GM19239 (cell line): ENCODE data around the gene RIN3.

ENCODE experiments used
- DNase-seq: peaks from one replicate; pipeline ENCODE4 v3.0.0; 2011; ENCODE audit warnings: low spot score; ENCODE audit not compliant: insufficient read length
- FAIRE-seq: peaks from 2 replicates; lab custom pipeline; 2011; peaks lifted over from hg19 to GRCh38; lab: Jason Lieb, UNC

RIN3 gene

DNA sequence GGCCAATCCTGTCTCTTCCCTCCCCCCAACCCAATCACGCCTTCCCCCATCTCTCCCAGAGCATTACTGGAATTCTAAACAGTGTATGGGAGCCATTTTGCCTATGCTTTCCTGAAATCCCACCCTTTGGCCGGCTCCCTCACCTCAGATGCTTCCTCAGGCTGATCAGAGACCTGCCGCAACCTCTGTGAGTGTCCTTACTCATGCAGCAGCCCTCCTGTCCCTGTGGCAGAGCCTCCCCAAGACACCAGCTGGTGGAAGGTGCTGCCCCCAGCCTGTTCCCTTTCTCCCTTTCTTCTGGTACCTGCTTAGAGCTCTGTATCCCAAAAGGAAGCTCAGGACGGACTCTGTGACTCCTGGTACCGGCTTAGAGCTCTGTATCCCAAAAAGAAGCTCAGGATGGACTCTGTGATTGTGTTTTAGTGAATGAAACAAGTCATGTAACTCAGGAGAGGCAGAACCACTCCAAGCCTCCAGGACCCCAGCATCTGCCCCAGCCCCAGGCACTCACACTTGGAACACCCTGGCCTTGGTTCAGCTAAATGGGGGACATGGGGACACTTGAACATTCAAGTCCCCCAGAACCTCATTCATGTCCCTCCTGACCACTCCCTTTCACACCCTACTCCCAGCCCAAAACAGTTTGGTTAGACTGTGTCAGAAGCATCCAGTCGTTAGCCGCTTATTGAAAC lies 29.3 kb upstream of the RIN3 start:
- no peak for DNase-seq

GRCh38 chr14:92486881-92487280 lies 26.7 kb upstream of the RIN3 start:
- no peak for DNase-seq
- no peak for FAIRE-seq

More for the DNA sequence above, 29.3 kb upstream of the RIN3 start:
- FAIRE-seq, result no peak

GRCh38 chr14:92487513-92488133 lies 26.0 kb upstream of the RIN3 start:
- DNase-seq (no peak), FAIRE-seq (no peak)

- FAIRE-seq, result no peak
Measured at GRCh38 chr14:92489394-92490238, 24.0 kb upstream of the RIN3 start.

GRCh38 chr14:92490239-92490959 lies 23.2 kb upstream of the RIN3 start:
- DNase-seq (no peak), FAIRE-seq (no peak)

More at GRCh38 chr14:92489394-92490238, 24.0 kb upstream of the RIN3 start:
- no peak for DNase-seq

- FAIRE-seq (no peak), DNase-seq (no peak)
Measured at GRCh38 chr14:92491782-92492181, 21.8 kb upstream of the RIN3 start.

GRCh38 chr14:92492258-92492657 lies 21.3 kb upstream of the RIN3 start:
- DNase-seq (no peak), FAIRE-seq (no peak)

GRCh38 chr14:92493024-92493423 lies 20.6 kb upstream of the RIN3 start:
- DNase-seq, result no peak
- FAIRE-seq, result no peak

DNA sequence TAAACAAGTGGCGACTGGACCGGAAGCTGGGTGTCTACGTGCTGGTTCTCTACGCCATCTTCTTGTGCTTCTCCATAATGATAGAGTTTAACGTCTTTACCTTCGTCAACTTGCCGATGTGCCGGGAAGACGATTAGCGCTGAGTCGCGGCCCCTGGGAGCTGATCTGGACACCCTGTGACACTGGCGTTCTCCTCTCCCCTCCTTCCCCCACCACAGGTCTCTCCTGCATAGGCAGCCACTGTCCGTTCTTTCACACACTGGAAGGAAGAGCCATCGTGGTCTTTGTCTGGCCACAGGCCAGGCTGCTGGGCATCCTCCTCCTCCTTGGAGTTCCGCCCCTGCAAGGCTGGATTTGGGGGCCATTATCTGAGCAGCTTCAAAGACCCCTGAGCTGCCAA lies 20.1 kb upstream of the RIN3 start:
- DNase-seq (no peak), FAIRE-seq (no peak)

GRCh38 chr14:92494512-92494911 lies 19.1 kb upstream of the RIN3 start:
- no peak for DNase-seq
- FAIRE-seq, result peak; percentile 80

DNA sequence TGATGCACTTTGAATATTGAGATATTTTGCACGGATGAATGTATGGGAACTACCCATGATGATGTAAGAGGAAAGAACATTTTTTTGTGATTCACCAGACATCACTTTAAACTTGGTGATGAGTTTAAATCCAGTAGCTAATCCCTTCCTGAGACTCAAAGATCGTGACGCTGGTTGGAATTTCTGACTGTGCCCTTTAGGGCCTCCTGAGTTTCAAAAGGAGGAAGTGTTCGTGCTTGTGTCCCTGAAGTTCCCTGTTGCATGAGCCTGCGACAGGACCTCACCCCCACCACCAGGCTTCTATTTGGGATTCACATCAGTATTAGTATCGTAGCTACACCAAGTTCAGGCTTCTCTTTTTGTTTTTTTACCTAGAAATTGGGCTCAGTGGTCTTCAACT lies 18.6 kb upstream of the RIN3 start:
- DNase-seq (no peak), FAIRE-seq (no peak)

- DNase-seq (no peak), FAIRE-seq (no peak)
Measured at GRCh38 chr14:92496191-92496857, 17.3 kb upstream of the RIN3 start.

DNA sequence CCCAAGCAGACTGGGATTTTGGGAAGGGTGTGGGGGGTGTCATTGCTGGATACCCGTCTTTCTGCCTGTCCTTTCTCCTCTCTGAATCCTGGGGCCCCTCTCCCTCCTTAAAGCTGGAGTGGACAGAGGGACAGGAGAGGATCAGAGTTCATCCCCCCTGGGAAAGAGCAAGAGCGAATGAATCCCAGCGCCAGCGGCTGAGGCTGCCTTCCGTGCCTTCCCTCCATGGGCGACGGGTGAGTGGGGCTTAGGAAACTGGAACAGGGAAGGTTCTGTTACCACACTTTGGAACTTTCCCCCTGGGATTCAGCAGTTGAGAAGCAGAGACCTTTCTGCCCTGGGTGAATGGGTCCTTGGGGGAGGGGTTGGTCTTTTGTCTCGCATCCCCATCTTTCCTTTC lies 16.2 kb upstream of the RIN3 start:
- FAIRE-seq (no peak), DNase-seq (no peak)

DNA sequence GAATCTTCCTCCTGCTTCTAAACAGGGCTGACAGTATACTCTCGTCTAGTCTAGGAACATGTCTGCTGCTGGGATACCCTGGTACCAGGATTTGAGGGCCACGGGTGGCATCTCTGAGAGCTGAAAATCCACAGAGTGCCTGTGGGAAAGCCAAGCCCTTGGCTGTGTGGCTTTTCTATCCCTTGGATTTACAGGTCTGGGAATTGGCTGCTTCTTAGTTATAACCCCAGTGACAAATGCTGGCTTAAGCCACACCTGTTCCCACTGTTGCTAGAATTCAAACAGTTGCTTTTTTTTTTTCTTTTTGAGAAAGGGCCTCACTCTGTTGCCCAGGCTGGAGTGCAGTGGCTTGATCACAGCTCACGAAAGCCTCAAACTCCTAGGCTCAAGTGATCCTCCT lies 14.3 kb upstream of the RIN3 start:
- no peak for FAIRE-seq
- no peak for DNase-seq

- DNase-seq (no peak), FAIRE-seq (no peak)
Measured at GRCh38 chr14:92500491-92500941, 13.1 kb upstream of the RIN3 start.

DNA sequence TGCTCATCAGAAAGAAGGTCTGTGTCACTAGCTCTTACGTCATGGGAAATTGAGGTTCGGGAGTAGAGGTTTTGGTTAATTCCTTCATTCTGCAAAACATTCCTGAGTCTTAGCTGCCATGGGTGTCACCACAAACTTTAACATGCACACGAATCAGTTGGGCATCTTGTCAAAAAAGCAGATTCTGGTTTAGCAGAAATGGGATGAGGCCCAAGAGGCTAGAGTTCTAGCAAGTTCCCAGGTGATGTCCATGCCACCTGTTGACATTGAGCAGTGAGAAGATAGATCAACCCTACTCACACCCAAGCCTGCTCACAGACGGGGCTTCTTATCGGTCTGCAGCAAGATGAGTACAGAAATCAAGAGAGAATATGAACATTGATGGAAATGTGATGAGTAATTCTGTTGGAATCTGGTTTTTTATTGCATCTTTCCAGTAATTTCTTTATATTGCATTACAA lies 11.7 kb upstream of the RIN3 start:
- no peak for DNase-seq
- FAIRE-seq, result no peak

GRCh38 chr14:92502541-92503286 lies 10.9 kb upstream of the RIN3 start:
- DNase-seq, result no peak
- FAIRE-seq, result no peak

DNA sequence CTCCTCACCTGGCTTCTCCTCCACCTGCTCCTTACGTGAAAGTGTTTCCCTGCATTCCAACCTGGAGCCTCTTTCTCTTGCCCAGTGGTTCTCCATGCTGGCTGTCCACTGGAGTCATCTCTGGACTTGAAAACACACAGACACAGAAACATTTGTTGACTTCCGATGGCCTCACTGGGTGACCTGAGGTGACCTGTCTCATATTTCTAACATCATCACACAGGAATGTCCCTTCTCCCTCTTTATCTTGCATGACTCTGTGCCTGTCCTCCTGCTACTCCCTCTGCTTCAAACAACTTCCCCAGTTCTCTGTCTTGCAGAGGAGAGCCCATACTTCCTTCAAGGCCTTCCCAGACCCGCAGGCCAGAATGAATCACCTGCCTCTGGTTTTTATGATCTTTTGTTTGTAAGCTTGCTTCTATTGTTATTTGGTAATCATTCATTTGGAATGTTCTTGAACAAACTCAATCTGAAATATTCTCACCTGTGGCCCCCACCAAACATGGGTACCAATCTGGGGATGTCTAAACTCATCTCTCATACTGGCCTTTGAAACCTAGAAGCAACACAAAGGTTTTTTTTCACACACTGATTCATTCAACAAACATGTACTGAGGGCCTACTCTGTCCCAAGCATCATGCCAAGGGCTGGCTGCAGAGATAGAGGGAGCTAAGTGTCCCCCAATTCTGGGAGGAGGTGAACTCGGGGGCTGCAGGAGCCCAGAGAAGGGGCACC lies 9.7 kb upstream of the RIN3 start:
- FAIRE-seq, result no peak
- no peak for DNase-seq
